ENCODE measurements around the gene CLK2. TPM values are rescaled to one million over a fixed set of nuclear protein-coding genes. Genes with fewer than 3 reads are reported as not detected.
A peak's percentile ranks its signal among the peaks of the same experiment; 100 is the strongest.

Gene CLK2
- total and polyA plus RNA-seq, 2 of the 13 experiments (the other 11 are each of a cell fraction or from before 2014, with no cell fraction given), result 20.1 to 73.5 TPM

DNA sequence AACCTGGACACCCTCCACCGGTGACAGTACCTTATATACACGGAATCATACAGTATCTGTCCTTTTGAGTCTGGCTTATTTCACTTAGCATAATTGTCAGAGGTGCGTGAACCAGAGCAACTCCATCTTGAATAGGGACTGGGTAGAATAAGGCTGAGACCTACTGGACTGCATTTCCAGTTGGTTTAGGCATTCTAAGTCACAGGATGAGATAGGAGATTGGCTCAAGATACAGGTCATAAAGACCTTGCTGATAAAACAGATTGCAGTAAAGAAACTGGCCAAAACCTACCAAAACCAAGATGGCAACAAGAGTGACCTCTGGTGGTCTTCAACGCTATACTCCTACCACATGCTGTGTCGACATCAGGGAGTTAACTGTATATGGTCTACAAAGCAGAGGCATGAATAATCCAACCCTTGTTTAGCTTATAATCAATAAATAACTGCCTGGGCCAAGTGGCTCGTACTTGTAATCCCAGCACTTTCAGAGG lies 34.0 kb upstream of the CLK2 start (continued):
- TF ChIP-seq ZMAT3 (CRISPR knock-in tag; conservative IDR thresholded peaks at IDR 0.05), result 0 out of 2 replicates have a peak, but pooled peaks have one; percentile 65
- peak; percentile 79 for TF ChIP-seq SMC3 (IDR thresholded peaks at IDR 0.05; ENCODE audit: low read length)
- 0 out of 2 replicates have a peak, but pooled peaks have one; percentile 35 for TF ChIP-seq FOXA3 (CRISPR knock-in tag; IDR thresholded peaks at IDR 0.05)
- TF ChIP-seq, protein P1, sequence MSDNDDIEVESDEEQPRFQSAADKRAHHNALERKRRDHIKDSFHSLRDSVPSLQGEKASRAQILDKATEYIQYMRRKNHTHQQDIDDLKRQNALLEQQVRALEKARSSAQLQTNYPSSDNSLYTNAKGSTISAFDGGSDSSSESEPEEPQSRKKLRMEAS (IDR thresholded peaks at IDR 0.05), result peak; percentile 58; the same call in 1 of the 2 replicates
- no peak for TF ChIP-seq ZNF143 (CRISPR knock-in tag; IDR thresholded peaks at IDR 0.05)
- peak; percentile 77 for TF ChIP-seq SAP130 (CRISPR knock-in tag; IDR thresholded peaks at IDR 0.05; ENCODE audit: low read depth)
- TF ChIP-seq ONECUT2 (CRISPR knock-in tag; IDR thresholded peaks at IDR 0.05), result peak; percentile 55; the same call in 1 of the 2 replicates
- no peak for TF ChIP-seq GABPA (IDR thresholded peaks at IDR 0.05; ENCODE audit: low read depth, low read length)
- TF ChIP-seq GABPA (CRISPR knock-in tag; IDR thresholded peaks at IDR 0.05; ENCODE audit: low read depth), result peak; percentile 48; the same call in 1 of the 2 replicates
- peak; percentile 6; the same call in 1 of the 2 replicates for TF ChIP-seq ZSCAN31 (CRISPR knock-in tag; IDR thresholded peaks at IDR 0.05; ENCODE audit: low read depth)
- no peak for TF ChIP-seq NCOA2 (CRISPR knock-in tag; IDR thresholded peaks at IDR 0.05)
- peak; percentile 34; the same call in 1 of the 2 replicates for TF ChIP-seq HOXA3 (CRISPR knock-in tag; IDR thresholded peaks at IDR 0.05)
- peak; percentile 80 for TF ChIP-seq CEBPG (CRISPR knock-in tag; IDR thresholded peaks at IDR 0.05)

DNA sequence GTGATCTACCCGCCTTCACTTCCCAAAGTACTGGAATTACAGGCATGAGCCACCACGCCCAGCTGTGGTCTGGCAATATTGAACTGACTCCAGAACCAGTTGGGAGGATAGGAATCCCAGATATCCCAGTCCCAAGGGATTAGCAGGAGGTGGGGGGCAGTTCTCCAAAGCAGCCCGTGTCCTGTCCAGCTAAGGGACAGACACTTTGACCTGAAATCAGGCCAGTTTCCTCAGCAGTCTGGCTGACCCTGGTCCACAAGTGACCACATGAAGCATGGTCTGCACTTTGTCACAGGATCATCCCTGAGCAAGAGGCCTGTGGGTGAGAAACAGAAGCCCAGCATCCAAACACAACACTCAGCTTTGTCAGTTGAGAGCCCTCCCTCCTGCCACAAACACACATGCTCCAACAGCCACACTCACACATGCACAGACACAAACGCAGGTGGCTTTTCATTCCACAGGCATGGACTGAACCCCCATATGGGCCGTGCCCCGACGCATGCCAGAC lies 32.6 kb upstream of the CLK2 start:
- peak overlapping the region; percentile 70 for H3K9ac ChIP-seq (ENCODE audit: insufficient read depth, low read depth, low read length)
- 17% methylated on average over 4 of the region's 7 CpGs for WGBS (ENCODE audit: low lambda C conversion rate)
- H3K4me2 ChIP-seq (ENCODE audit: low read depth, low read length), result peak overlapping the region; percentile 81
- peaks cover 78% of the 10 kb centered on the region for H3K4me1 ChIP-seq (ENCODE audit: insufficient read depth, low read length)
- POLR2A ChIA-PET, result interaction anchor here (0.7 to 5.5 kb wide), 5 partner anchors 9 to 51 kb away, joined by 3 to 51 read pairs (median 5); partner anchors contain the start of genes CLK2, ENTREP3 and HCN3
- no peak overlapping the region for H2AFZ ChIP-seq (ENCODE audit: low read length)
- peaks cover 0 to 1% of the 10 kb centered on the region in 2 experiments; a peak in 1 of 5 replicates for H3K36me3 ChIP-seq (replicated peaks in 1 of 2; ENCODE audit: control insufficient read depth in 1 of 2, insufficient read depth in 2 of 2, low read length in 2 of 2)
- H3K9me3 ChIP-seq (ENCODE audit: low read length), result no peaks in the 10 kb centered on the region
- in situ Hi-C loops (cut with HindIII; ENCODE audit: extremely low pct_ligation_motif_present, low pct_unique_long_range_greater_than_20kb) (loop anchor here (10.0 kb wide), 1 partner anchor 51 kb away; the partner anchor contains the start of gene ENTREP3), intact Hi-C loops (cut with micrococcal nuclease; ENCODE audit: unreplicated experiment) (loop anchor here (10.0 kb wide), 1 partner anchor 101 kb away; the partner anchor contains the start of genes MTX1 and THBS3)
- no peaks in the 10 kb centered on the region; a peak in 1 of 5 replicates for H3K27me3 ChIP-seq (ENCODE audit: control insufficient read depth in 1 of 2, insufficient read depth in 2 of 2, low read length in 2 of 2)
- CTCF ChIA-PET (ENCODE audit: low intra/inter-chr PET ratio, low total read pairs), result interaction anchor here (3.7 kb wide), 1 partner anchor 55 kb away, joined by 36 read pairs; no protein-coding TSS in a partner anchor
- peak overlapping the region; percentile 61 to 78 (median 69) for H3K4me3 ChIP-seq (replicated peaks in 1 of 3; ENCODE audit: insufficient read depth in 1 of 3, low read depth in 2 of 3, low read length in 3 of 3)
- H3K79me2 ChIP-seq (ENCODE audit: insufficient read depth, low read length), result peaks cover 33% of the 10 kb centered on the region
- BruUV-seq (replicated peaks), result no TSS peak
- peak overlapping the region; percentile 66 for H3K27ac ChIP-seq (ENCODE audit: extremely low read length, insufficient read depth, low read length)
- DNase-seq (ENCODE audit: low spot score), result peak; percentile 30
- FAIRE-seq, result no peak
- ATAC-seq, result no peak; the same call in 2 of the 3 replicates
- H4K20me1 ChIP-seq (ENCODE audit: insufficient read depth, low read length), result peaks cover 4% of the 10 kb centered on the region
- TF ChIP-seq ZBTB38 (CRISPR knock-in tag; IDR thresholded peaks at IDR 0.05), result peak; percentile 48; the same call in 1 of the 2 replicates
- TF ChIP-seq BCL6 (CRISPR knock-in tag; IDR thresholded peaks at IDR 0.05), result no peak
- TF ChIP-seq, protein P2, sequence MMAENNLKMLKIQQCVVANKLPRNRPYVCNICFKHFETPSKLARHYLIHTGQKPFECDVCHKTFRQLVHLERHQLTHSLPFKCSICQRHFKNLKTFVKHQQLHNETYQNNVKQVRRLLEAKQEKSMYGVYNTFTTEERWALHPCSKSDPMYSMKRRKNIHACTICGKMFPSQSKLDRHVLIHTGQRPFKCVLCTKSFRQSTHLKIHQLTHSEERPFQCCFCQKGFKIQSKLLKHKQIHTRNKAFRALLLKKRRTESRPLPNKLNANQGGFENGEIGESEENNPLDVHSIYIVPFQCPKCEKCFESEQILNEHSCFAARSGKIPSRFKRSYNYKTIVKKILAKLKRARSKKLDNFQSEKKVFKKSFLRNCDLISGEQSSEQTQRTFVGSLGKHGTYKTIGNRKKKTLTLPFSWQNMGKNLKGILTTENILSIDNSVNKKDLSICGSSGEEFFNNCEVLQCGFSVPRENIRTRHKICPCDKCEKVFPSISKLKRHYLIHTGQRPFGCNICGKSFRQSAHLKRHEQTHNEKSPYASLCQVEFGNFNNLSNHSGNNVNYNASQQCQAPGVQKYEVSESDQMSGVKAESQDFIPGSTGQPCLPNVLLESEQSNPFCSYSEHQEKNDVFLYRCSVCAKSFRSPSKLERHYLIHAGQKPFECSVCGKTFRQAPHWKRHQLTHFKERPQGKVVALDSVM (CRISPR knock-in tag; IDR thresholded peaks at IDR 0.05), result no peak
- no peak for TF ChIP-seq ZMYM4 (CRISPR knock-in tag; IDR thresholded peaks at IDR 0.05)
- no peak for TF ChIP-seq NFKBIZ (CRISPR knock-in tag; IDR thresholded peaks at IDR 0.05)
- TF ChIP-seq, protein P3, sequence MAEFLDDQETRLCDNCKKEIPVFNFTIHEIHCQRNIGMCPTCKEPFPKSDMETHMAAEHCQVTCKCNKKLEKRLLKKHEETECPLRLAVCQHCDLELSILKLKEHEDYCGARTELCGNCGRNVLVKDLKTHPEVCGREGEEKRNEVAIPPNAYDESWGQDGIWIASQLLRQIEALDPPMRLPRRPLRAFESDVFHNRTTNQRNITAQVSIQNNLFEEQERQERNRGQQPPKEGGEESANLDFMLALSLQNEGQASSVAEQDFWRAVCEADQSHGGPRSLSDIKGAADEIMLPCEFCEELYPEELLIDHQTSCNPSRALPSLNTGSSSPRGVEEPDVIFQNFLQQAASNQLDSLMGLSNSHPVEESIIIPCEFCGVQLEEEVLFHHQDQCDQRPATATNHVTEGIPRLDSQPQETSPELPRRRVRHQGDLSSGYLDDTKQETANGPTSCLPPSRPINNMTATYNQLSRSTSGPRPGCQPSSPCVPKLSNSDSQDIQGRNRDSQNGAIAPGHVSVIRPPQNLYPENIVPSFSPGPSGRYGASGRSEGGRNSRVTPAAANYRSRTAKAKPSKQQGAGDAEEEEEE (CRISPR knock-in tag; IDR thresholded peaks at IDR 0.05; ENCODE audit: borderline replicate concordance), result no peak
- TF ChIP-seq POLR2AphosphoS2 (IDR thresholded peaks at IDR 0.05; ENCODE audit: low read depth, low read length), result no peak
- 0 out of 2 replicates have a peak, but pooled peaks have one; percentile 11 for TF ChIP-seq SAP130 (CRISPR knock-in tag; IDR thresholded peaks at IDR 0.05; ENCODE audit: low read depth)
- TF ChIP-seq NBN (conservative IDR thresholded peaks at IDR 0.05), result no peak
- peak; percentile 29; the same call in 1 of the 2 replicates for TF ChIP-seq KAT7 (CRISPR knock-in tag; IDR thresholded peaks at IDR 0.05; ENCODE audit: borderline replicate concordance)

Data from HepG2 (cell line).